ENCODE results near the gene HHLA2.
"Not testable (repeated sequence)": the region's sequence is repeated elsewhere in the genome, so short reads cannot be mapped to it uniquely, and the experiment has no call there.

HHLA2 gene

DNA sequence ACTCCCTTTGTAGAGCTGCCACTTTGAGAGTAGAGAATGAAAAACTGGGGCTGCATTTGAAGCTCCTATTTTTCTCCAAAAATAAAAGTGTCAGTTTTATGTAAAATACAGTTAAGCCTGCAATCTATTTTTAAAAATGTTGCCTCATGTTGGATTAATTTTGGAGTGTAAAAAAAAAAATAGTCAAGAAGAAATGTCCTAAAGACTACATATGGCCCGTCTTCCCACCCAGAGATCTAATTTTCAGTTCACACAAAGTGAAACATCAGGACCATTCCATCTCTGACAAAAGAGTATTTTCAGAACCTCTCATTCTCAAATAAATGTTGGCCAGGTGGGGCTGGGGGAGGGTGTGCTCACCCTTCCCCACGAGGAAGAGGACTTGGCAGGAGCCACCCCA lies 62.7 kb downstream of the HHLA2 start:
- Histone ChIP-seq H3K36me3 (no peaks in the 10 kb centered on the region), H3K27ac (no peak overlapping the region), H3K4me3 (ENCODE audit: low read depth, low read length) (no peak overlapping the region), H3K9me3 (ENCODE audit: severe bottlenecking) (peaks cover under 1% of the 10 kb centered on the region), H3K27me3 (ENCODE audit: insufficient read depth, low read depth, severe bottlenecking) (no peaks in the 10 kb centered on the region)
- DNase-seq, result no peak
- TF ChIP-seq, protein P1, sequence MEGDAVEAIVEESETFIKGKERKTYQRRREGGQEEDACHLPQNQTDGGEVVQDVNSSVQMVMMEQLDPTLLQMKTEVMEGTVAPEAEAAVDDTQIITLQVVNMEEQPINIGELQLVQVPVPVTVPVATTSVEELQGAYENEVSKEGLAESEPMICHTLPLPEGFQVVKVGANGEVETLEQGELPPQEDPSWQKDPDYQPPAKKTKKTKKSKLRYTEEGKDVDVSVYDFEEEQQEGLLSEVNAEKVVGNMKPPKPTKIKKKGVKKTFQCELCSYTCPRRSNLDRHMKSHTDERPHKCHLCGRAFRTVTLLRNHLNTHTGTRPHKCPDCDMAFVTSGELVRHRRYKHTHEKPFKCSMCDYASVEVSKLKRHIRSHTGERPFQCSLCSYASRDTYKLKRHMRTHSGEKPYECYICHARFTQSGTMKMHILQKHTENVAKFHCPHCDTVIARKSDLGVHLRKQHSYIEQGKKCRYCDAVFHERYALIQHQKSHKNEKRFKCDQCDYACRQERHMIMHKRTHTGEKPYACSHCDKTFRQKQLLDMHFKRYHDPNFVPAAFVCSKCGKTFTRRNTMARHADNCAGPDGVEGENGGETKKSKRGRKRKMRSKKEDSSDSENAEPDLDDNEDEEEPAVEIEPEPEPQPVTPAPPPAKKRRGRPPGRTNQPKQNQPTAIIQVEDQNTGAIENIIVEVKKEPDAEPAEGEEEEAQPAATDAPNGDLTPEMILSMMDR (IDR thresholded peaks at IDR 0.05; ENCODE audit: low read depth, low read length), result no peak

DNA sequence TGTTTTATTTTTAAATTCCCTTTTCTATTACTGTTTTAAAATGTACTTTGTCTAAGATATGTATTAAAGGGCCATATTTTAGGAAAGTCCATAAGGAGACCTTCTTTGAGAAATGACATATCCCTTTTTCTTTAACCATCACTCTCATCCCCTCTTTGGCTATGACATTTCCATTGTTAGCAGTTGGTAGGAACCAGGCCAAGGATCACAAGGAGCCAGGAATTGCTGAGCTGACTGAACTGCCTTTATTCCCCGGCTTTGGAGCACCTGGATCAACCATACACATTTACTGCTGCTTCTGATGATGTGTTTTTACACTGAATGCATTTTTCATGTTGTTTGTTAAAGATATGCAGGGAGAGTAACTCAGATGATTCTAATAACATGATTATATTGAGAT lies 79.7 kb downstream of the HHLA2 start:
- no peaks in the 10 kb centered on the region for H3K36me3 ChIP-seq
- TF ChIP-seq, protein P1 (IDR thresholded peaks at IDR 0.05; ENCODE audit: low read depth, low read length), result no peak
- H3K4me3 ChIP-seq (ENCODE audit: low read depth, low read length), result no peak overlapping the region
- no peak for DNase-seq
- H3K27me3 ChIP-seq (ENCODE audit: insufficient read depth, low read depth, severe bottlenecking), result no peaks in the 10 kb centered on the region
- peaks cover 5% of the 10 kb centered on the region for H3K9me3 ChIP-seq (ENCODE audit: severe bottlenecking)
- H3K27ac ChIP-seq, result no peak overlapping the region

GRCh38 chr3:108377384-108377783 lies 81.0 kb downstream of the HHLA2 start:
- Histone ChIP-seq H3K27me3 (ENCODE audit: insufficient read depth, low read depth, severe bottlenecking) (no peaks in the 10 kb centered on the region), H3K36me3 (no peaks in the 10 kb centered on the region), H3K9me3 (ENCODE audit: severe bottlenecking) (peaks cover 5% of the 10 kb centered on the region), H3K27ac (no peak overlapping the region), H3K4me3 (ENCODE audit: low read depth, low read length) (no peak overlapping the region)
- no peak for DNase-seq
- TF ChIP-seq, protein P1 (IDR thresholded peaks at IDR 0.05; ENCODE audit: low read depth, low read length), result no peak

DNA sequence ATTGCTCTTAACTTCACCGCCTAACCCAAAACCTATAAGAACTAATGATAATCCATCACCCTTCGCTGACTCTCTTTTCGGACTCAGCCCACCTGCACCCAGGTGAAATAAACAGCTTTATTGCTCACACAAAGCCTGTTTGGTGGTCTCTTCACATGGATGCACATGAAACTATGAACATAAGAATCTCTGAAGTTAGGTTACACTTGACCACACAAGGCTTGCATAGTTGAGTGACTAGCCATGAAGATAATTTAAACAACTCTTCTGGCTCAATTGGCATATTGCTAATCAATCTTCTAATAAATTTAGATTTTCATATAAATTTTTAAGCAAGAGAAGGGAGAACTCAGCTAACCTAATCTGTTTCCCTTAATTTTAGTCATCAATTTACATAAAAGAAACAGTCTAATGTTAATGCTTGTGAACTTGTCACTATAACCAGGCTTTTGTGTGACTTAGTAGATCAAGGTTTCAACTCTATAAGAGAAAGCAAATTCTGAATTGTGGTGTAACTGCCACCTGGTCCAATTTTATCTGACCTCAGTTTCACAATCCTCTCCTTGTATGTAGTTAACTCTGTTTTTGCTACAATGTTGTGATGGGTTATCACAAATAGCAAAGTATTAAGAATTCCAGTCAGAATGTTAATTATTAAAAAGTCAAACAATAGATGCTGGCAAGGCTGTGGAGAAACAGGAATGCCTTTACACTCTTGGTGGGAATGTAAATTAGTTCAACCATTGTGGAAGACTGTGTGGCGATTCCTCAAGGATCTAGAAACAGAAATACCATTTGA lies 82.0 kb downstream of the HHLA2 start:
- TF ChIP-seq, protein P1 (IDR thresholded peaks at IDR 0.05; ENCODE audit: low read depth, low read length), result no peak
- Histone ChIP-seq H3K27me3 (ENCODE audit: insufficient read depth, low read depth, severe bottlenecking) (no peaks in the 10 kb centered on the region), H3K27ac (no peak overlapping the region), H3K9me3 (ENCODE audit: severe bottlenecking) (peaks cover 5% of the 10 kb centered on the region), H3K36me3 (no peaks in the 10 kb centered on the region), H3K4me3 (ENCODE audit: low read depth, low read length) (no peak overlapping the region)
- DNase-seq, result no peak

DNA sequence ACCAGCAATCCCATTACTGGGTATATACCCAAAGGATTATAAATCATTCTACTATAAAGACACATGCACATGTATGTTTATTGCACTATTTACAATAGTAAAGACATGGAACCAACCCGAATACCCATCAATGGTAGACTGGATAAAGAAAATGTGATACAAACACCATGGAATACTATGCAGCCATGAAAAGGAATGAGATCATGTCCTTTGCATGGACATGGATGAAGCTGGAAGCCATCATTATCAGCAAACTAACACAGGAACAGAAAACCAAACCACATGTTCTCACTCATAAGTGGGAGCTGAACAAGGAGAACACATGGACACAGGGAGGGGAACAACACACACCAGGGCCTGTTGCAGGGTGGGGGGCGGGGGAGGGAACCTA lies 82.6 kb downstream of the HHLA2 start:
- H3K36me3 ChIP-seq; H3K27ac ChIP-seq; H3K9me3 ChIP-seq (ENCODE audit: severe bottlenecking); DNase-seq; H3K4me3 ChIP-seq (ENCODE audit: low read depth, low read length); H3K27me3 ChIP-seq (ENCODE audit: insufficient read depth, low read depth, severe bottlenecking): not testable (repeated sequence)

DNA sequence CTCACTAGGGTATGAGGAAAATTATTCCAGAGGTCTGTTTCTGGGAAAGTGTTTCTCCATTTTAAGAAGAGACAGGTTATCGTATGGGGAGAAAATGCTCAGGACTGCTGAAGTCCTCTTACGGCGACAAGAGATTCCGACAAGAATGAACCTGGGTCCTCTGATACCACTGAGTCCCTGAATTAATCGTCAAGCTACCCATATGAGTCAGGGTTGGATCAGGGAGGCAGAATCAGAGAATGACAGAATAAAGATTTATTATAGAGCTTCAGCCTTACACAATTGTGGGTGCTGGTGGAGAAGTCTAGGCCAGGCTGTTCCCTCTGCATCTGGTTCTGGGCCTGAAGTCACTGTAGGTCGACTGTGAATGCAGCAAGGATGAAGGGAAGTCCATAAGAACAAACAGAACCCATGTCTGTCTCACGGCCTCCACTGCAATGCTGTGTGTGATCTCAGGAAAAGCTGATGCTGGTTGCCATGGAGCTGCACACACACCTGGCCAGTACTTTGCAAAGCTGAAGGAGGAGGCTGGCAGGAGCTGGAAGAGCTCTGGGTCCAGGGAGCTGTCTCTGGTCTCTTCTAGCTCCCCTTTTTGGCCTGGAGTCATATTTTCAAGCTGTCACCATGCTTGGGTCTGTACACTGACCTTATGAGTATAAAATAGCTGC lies 83.9 kb downstream of the HHLA2 start:
- TF ChIP-seq, protein P1 (IDR thresholded peaks at IDR 0.05; ENCODE audit: low read depth, low read length), result no peak
- H3K4me3 ChIP-seq (ENCODE audit: low read depth, low read length), result no peak overlapping the region
- H3K36me3 ChIP-seq, result no peaks in the 10 kb centered on the region
- DNase-seq, result no peak
- peaks cover 5% of the 10 kb centered on the region for H3K9me3 ChIP-seq (ENCODE audit: severe bottlenecking)
- H3K27me3 ChIP-seq (ENCODE audit: insufficient read depth, low read depth, severe bottlenecking), result no peaks in the 10 kb centered on the region
- no peak overlapping the region for H3K27ac ChIP-seq
